Spinal cord (tissue), 10 donors: Measurements from ENCODE around the gene ADD3. TPM values are rescaled to one million over a fixed set of nuclear protein-coding genes. Genes with fewer than 3 reads are reported as not detected.

Source experiments
- DNase-seq, 6 donors: peaks; one replicate each; pipeline versions ENCODE4 v3.0.0 to v3.0.0-alpha.2; 2013 to 2015; ENCODE audit warnings: low spot score in 6 of 6, low read depth in 4 of 6
- H3K27ac ChIP-seq: one replicate; pipeline ENCODE4 v1.5.1; 2013; ENCODE audit warnings: low read depth, low read length, control low read depth
- H3K27me3 ChIP-seq: one replicate; pipeline ENCODE4 v1.6.1; 2013; ENCODE audit warnings: low read length; ENCODE audit not compliant: control insufficient read depth, insufficient read depth
- H3K36me3 ChIP-seq: one replicate; pipeline ENCODE4 v1.6.1; 2013; ENCODE audit warnings: low read length; ENCODE audit not compliant: control insufficient read depth, insufficient read depth
- H3K4me1 ChIP-seq: one replicate; pipeline ENCODE4 v1.6.1; 2013; ENCODE audit warnings: low read length; ENCODE audit not compliant: control insufficient read depth, insufficient read depth
- H3K4me3 ChIP-seq: one replicate; pipeline ENCODE4 v1.5.1; 2013; ENCODE audit warnings: low read depth, low read length, control low read depth
- H3K9me3 ChIP-seq: one replicate; pipeline ENCODE4 v1.6.1; 2013; ENCODE audit warnings: low read length; ENCODE audit not compliant: control insufficient read depth, insufficient read depth
- WGBS: methylation state at CpG from one replicate; pipeline ENCODE4 v1.1.5; 2013; ENCODE audit warnings: missing lambda C conversion rate; ENCODE audit not compliant: insufficient coverage; 5-methylcytosine and 5-hydroxymethylcytosine counted together
- polyA plus RNA-seq, 2 donors: library from polyadenylated mRNA; unstranded; fragments of 120-200 nt; gene quantifications; one replicate each; pipeline ENCODE4 v1.2.1, GENCODE V29; 2013; ENCODE audit not compliant: insufficient read length in 2 of 2
- total RNA-seq, 2 donors: library from RNA; depleted of rRNA in 1 of 2; stranded (reverse); fragments of 120-200 nt in 1 of 2; fragments of >200 nt in 1 of 2; gene quantifications; one replicate each; pipeline versions ENCODE4 v1.2.3 to v1.2.4, GENCODE V29; 2013 to 2014
- donor health status: healthy.

The ADD3 gene
- total and polyA plus RNA-seq, 4 donors, result 193 to 557 (median 324) TPM

- peaks cover 7% of the 10 kb centered on the region for H3K4me1 ChIP-seq
- WGBS, result 53% methylated on average over 2 of the region's 4 CpGs
- H3K4me3 ChIP-seq, result no peak overlapping the region
- peaks cover 11% of the 10 kb centered on the region for H3K27me3 ChIP-seq
- H3K36me3 ChIP-seq, result no peaks in the 10 kb centered on the region
- H3K9me3 ChIP-seq, result no peaks in the 10 kb centered on the region
- no peak for DNase-seq
- no peak overlapping the region for H3K27ac ChIP-seq
Observed at GRCh38 chr10:110163841-110164240, 156.1 kb downstream of the ADD3 start.

- Histone ChIP-seq H3K4me3 (no peak overlapping the region), H3K4me1 (peaks cover 10% of the 10 kb centered on the region), H3K36me3 (no peaks in the 10 kb centered on the region), H3K27ac (no peak overlapping the region), H3K9me3 (no peaks in the 10 kb centered on the region), H3K27me3 (peaks cover 20% of the 10 kb centered on the region)
- DNase-seq, result no peak
- WGBS, result 100% methylated on average over 2 of the region's 6 CpGs
Observed at GRCh38 chr10:110165239-110165638, 157.5 kb downstream of the ADD3 start.

- H3K27me3 ChIP-seq, result peaks cover 20% of the 10 kb centered on the region
- WGBS, result 95% methylated on average over 4 of the region's 7 CpGs
Observed at GRCh38 chr10:110167149-110167548, 159.4 kb downstream of the ADD3 start.

GRCh38 chr10:110168601-110169481 is 161.1 kb downstream of the ADD3 start:
- 28% methylated on average over 5 of the region's 10 CpGs for whole genome bisulfite sequencing
- H3K4me1 ChIP-seq, result peaks cover 17% of the 10 kb centered on the region
- H3K27me3 ChIP-seq, result peaks cover 20% of the 10 kb centered on the region
- no peak overlapping the region for H3K27ac ChIP-seq
- no peaks in the 10 kb centered on the region for H3K36me3 ChIP-seq
- H3K9me3 ChIP-seq, result no peaks in the 10 kb centered on the region
- no peak overlapping the region for H3K4me3 ChIP-seq
- no peak for DNase-seq

More at GRCh38 chr10:110167149-110167548, 159.4 kb downstream of the ADD3 start:
- H3K4me3 ChIP-seq, result no peak overlapping the region
- no peak overlapping the region for H3K27ac ChIP-seq
- no peak for DNase-seq
- no peaks in the 10 kb centered on the region for H3K36me3 ChIP-seq
- no peaks in the 10 kb centered on the region for H3K9me3 ChIP-seq
- peaks cover 17% of the 10 kb centered on the region for H3K4me1 ChIP-seq

GRCh38 chr10:110169586-110169985 is 161.8 kb downstream of the ADD3 start:
- Histone ChIP-seq H3K9me3 (no peaks in the 10 kb centered on the region), H3K27ac (no peak overlapping the region), H3K4me3 (no peak overlapping the region), H3K27me3 (peaks cover 20% of the 10 kb centered on the region), H3K4me1 (peaks cover 17% of the 10 kb centered on the region), H3K36me3 (no peaks in the 10 kb centered on the region)
- WGBS, result 0% methylated on average over 1 of the region's 1 CpG
- DNase-seq, result no peak

- Histone ChIP-seq H3K9me3 (no peaks in the 10 kb centered on the region), H3K4me3 (no peak overlapping the region), H3K4me1 (peaks cover 18% of the 10 kb centered on the region), H3K36me3 (no peaks in the 10 kb centered on the region), H3K27me3 (peaks cover 20% of the 10 kb centered on the region), H3K27ac (no peak overlapping the region)
- DNase-seq, result no peak
- WGBS, result 45% methylated on average over 4 of the region's 13 CpGs
Observed at GRCh38 chr10:110170142-110170971, 162.6 kb downstream of the ADD3 start.

- no peaks in the 10 kb centered on the region for H3K9me3 ChIP-seq
- no peak overlapping the region for H3K27ac ChIP-seq
- 8% methylated on average over 2 of the region's 6 CpGs for WGBS
- DNase-seq, result no peak
- H3K27me3 ChIP-seq, result peaks cover 20% of the 10 kb centered on the region
- no peak overlapping the region for H3K4me3 ChIP-seq
- H3K36me3 ChIP-seq, result no peaks in the 10 kb centered on the region
- peaks cover 24% of the 10 kb centered on the region for H3K4me1 ChIP-seq
Observed at GRCh38 chr10:110171032-110171431, 163.2 kb downstream of the ADD3 start.

- DNase-seq, result no peak
- H3K4me1 ChIP-seq, result peaks cover 27% of the 10 kb centered on the region
- no peaks in the 10 kb centered on the region for H3K9me3 ChIP-seq
- H3K36me3 ChIP-seq, result no peaks in the 10 kb centered on the region
- no peak overlapping the region for H3K27ac ChIP-seq
- WGBS, result 20% methylated on average over 1 of the region's 5 CpGs
- H3K27me3 ChIP-seq, result peaks cover 20% of the 10 kb centered on the region
- H3K4me3 ChIP-seq, result no peak overlapping the region
Observed at GRCh38 chr10:110172155-110172554, 164.4 kb downstream of the ADD3 start.

GRCh38 chr10:110174201-110174600 is 166.4 kb downstream of the ADD3 start:
- Histone ChIP-seq H3K36me3 (no peaks in the 10 kb centered on the region), H3K27me3 (peaks cover 5% of the 10 kb centered on the region), H3K9me3 (no peaks in the 10 kb centered on the region), H3K27ac (no peak overlapping the region), H3K4me1 (peaks cover 19% of the 10 kb centered on the region), H3K4me3 (no peak overlapping the region)
- no peak for DNase-seq
